CD14-positive monocyte (primary cell): ENCODE data around the gene QSER1. TPM values are rescaled to one million over a fixed set of nuclear protein-coding genes. Genes with fewer than 3 reads are reported as not detected.

Source experiments
- DNase-seq, 3 donors: peaks; one replicate each; pipeline ENCODE4 v3.0.0-alpha.2; 2011 to 2022
- H2AFZ ChIP-seq: 2 replicates; pipeline ENCODE4 v1.6.0; 2012; ENCODE audit warnings: mild to moderate bottlenecking, low read depth, low read length, inconsistent platforms; ENCODE audit not compliant: insufficient read depth, poor library complexity, severe bottlenecking
- H3K27ac ChIP-seq, 2 donors: 1 replicate in 1 of 2; 2 replicates in 1 of 2; pipeline ENCODE4 v1.5.1; 2012 to 2013; ENCODE audit warnings: low read length in 2 of 2, control low read depth in 1 of 2, inconsistent platforms in 1 of 2, low read depth in 1 of 2, mild to moderate bottlenecking in 1 of 2
- H3K27me3 ChIP-seq, 2 donors: one replicate each; pipeline versions ENCODE4 v1.6.0 to v1.6.1; 2011 to 2013; ENCODE audit warnings: low read length in 2 of 2; ENCODE audit not compliant: control insufficient read depth in 2 of 2, insufficient read depth in 2 of 2
- H3K36me3 ChIP-seq, 2 donors: replicated peaks in 1 of 2; 1 replicate in 1 of 2; 2 replicates in 1 of 2; pipeline versions ENCODE4 v1.5.1 to v1.6.1; 2012 to 2013; ENCODE audit warnings: low read length in 2 of 2, control low read depth in 1 of 2, inconsistent platforms in 1 of 2, mild to moderate bottlenecking in 1 of 2; ENCODE audit not compliant: insufficient read depth in 2 of 2, control insufficient read depth in 1 of 2
- H3K4me1 ChIP-seq, 2 donors: 1 replicate in 1 of 2; 2 replicates in 1 of 2; pipeline versions ENCODE4 v1.5.1 to v1.6.1; 2012 to 2013; ENCODE audit warnings: low read length in 2 of 2, control low read depth in 1 of 2, inconsistent platforms in 1 of 2, mild to moderate bottlenecking in 1 of 2, moderate library complexity in 1 of 2; ENCODE audit not compliant: insufficient read depth in 2 of 2, control insufficient read depth in 1 of 2
- H3K4me2 ChIP-seq: replicated peaks from 2 replicates; pipeline ENCODE3; 2012; ENCODE audit warnings: low read length, moderate library complexity, mild to moderate bottlenecking; ENCODE audit not compliant: poor library complexity, severe bottlenecking; ENCODE audit errors: extremely low read depth
- H3K4me3 ChIP-seq, 3 experiments: fragments of 200-600 bp in 1 of 3; sonication (generic) in 1 of 3; replicated peaks in 1 of 3; 1 replicate in 2 of 3; 2 replicates in 1 of 3; pipeline ENCODE4 v1.5.1; 2011 to 2013; ENCODE audit warnings: low read length in 3 of 3, mild to moderate bottlenecking in 3 of 3, control low read depth in 2 of 3, low read depth in 2 of 3, inconsistent platforms in 1 of 3, moderate library complexity in 1 of 3
- H3K79me2 ChIP-seq: 2 replicates; pipeline ENCODE4 v1.6.0; 2012; ENCODE audit warnings: mild to moderate bottlenecking, control low read depth, inconsistent platforms, low read length, moderate library complexity; ENCODE audit not compliant: insufficient read depth
- H3K9ac ChIP-seq: 2 replicates; pipeline ENCODE4 v1.6.0; 2017; ENCODE audit warnings: low read length, mild to moderate bottlenecking; ENCODE audit not compliant: insufficient read depth, poor library complexity, severe bottlenecking
- H3K9me3 ChIP-seq, 2 donors: replicated peaks in 1 of 2; 1 replicate in 1 of 2; 2 replicates in 1 of 2; pipeline versions ENCODE4 v1.5.1 to v1.6.1; 2012 to 2013; ENCODE audit warnings: low read length in 2 of 2, control low read depth in 1 of 2; ENCODE audit not compliant: control insufficient read depth in 1 of 2, insufficient read depth in 1 of 2
- H4K20me1 ChIP-seq: 2 replicates; pipeline ENCODE4 v1.6.0; 2012; ENCODE audit warnings: mild to moderate bottlenecking, low read length, control low read depth, moderate library complexity; ENCODE audit not compliant: insufficient read depth
- H3K27ac Mint-ChIP-seq, 7 donors: one replicate each; pipeline ENCODE4 v1.8.0; 2020; ENCODE audit warnings: mild to moderate bottlenecking in 7 of 7, mixed read lengths in 7 of 7, moderate library complexity in 6 of 7, inconsistent platforms in 2 of 7
- H3K27me3 Mint-ChIP-seq, 3 donors: one replicate each; pipeline ENCODE4 v1.8.0; 2021 to 2022; ENCODE audit warnings: low read depth in 3 of 3, mild to moderate bottlenecking in 3 of 3, mixed read lengths in 3 of 3, moderate library complexity in 3 of 3, inconsistent platforms in 1 of 3
- H3K36me3 Mint-ChIP-seq, 2 donors: one replicate each; pipeline ENCODE4 v1.8.0; 2020; ENCODE audit warnings: mixed read lengths in 2 of 2, inconsistent platforms in 1 of 2, mild to moderate bottlenecking in 1 of 2
- H3K4me1 Mint-ChIP-seq: one replicate; pipeline ENCODE4 v1.8.0; 2020; ENCODE audit warnings: mild to moderate bottlenecking, mixed read lengths
- H3K4me3 Mint-ChIP-seq, 2 donors: one replicate each; pipeline ENCODE4 v1.8.0; 2020; ENCODE audit warnings: mild to moderate bottlenecking in 2 of 2, mixed read lengths in 2 of 2, moderate library complexity in 1 of 2
- H3K9me3 Mint-ChIP-seq, 7 donors: one replicate each; pipeline ENCODE4 v1.8.0; 2020 to 2022; ENCODE audit warnings: mixed read lengths in 7 of 7, mild to moderate bottlenecking in 6 of 7, moderate library complexity in 6 of 7, inconsistent platforms in 2 of 7
- WGBS: methylation state at CpG from one replicate; pipeline ENCODE4 v1.1.5; 2013; ENCODE audit warnings: missing lambda C conversion rate; ENCODE audit not compliant: insufficient coverage; 5-methylcytosine and 5-hydroxymethylcytosine counted together
- intact Hi-C, 2 donors: fragments of 100-400 bp; cut with micrococcal nuclease; formaldehyde crosslinking; loops; one replicate each; pipeline versions ENCODE4 v1.15.0 to v1.15.1; 2023
- polyA plus RNA-seq, 3 donors: library from polyadenylated mRNA; depleted of rRNA in 1 of 3; unstranded in 2 of 3; stranded (reverse) in 1 of 3; fragments of 300-500 nt in 2 of 3; fragments of >200 nt in 1 of 3; fragmentation: Illumina TruSeq in 2 of 3; gene quantifications; 1 replicate in 2 of 3; 2 replicates in 1 of 3; pipeline ENCODE4 v1.2.3, GENCODE V29; 2012 to 2021
- TF ChIP-seq, protein P1 (sequence below): fragments of 200-600 bp; IDR thresholded peaks from one replicate; pipeline ENCODE4 v1.8.0; 2022; ENCODE audit warnings: antibody characterized with exemption, mild to moderate bottlenecking

QSER1 gene
- polyA plus RNA-seq, 3 donors: 1.1 to 7.0 (median 2.5) TPM

GRCh38 chr11:33017478-33017877, 124.9 kb downstream of the QSER1 start:
- Histone ChIP-seq H3K9me3 (no peaks in the 10 kb centered on the region), H3K4me1 (peaks cover 14 to 26% of the 10 kb centered on the region in 2 donors), H3K9ac (no peak overlapping the region), H3K4me3 (no peak overlapping the region), H4K20me1 (no peaks in the 10 kb centered on the region), H3K27ac (no peak overlapping the region), H3K79me2 (no peaks in the 10 kb centered on the region), H3K4me2 (no peak overlapping the region), H3K27me3 (peaks cover 3 to 13% of the 10 kb centered on the region in 2 donors), H2AFZ (no peak overlapping the region), H3K36me3 (no peaks in the 10 kb centered on the region)
- TF ChIP-seq, protein P1, sequence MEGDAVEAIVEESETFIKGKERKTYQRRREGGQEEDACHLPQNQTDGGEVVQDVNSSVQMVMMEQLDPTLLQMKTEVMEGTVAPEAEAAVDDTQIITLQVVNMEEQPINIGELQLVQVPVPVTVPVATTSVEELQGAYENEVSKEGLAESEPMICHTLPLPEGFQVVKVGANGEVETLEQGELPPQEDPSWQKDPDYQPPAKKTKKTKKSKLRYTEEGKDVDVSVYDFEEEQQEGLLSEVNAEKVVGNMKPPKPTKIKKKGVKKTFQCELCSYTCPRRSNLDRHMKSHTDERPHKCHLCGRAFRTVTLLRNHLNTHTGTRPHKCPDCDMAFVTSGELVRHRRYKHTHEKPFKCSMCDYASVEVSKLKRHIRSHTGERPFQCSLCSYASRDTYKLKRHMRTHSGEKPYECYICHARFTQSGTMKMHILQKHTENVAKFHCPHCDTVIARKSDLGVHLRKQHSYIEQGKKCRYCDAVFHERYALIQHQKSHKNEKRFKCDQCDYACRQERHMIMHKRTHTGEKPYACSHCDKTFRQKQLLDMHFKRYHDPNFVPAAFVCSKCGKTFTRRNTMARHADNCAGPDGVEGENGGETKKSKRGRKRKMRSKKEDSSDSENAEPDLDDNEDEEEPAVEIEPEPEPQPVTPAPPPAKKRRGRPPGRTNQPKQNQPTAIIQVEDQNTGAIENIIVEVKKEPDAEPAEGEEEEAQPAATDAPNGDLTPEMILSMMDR: no peak
- no peak overlapping the region for H3K4me3 Mint-ChIP-seq
- H3K4me1 Mint-ChIP-seq: peaks cover 17% of the 10 kb centered on the region
- no peak for DNase-seq
- H3K9me3 Mint-ChIP-seq: peaks cover 0 to 3% (median 0%) of the 10 kb centered on the region in 7 donors
- H3K27me3 Mint-ChIP-seq: peaks cover 5 to 13% (median 13%) of the 10 kb centered on the region in 3 donors
- H3K27ac Mint-ChIP-seq: no peak overlapping the region
- intact Hi-C loops: loop anchor here in 1 of 2 donors (2.0 to 5.0 kb wide), 2 partner anchors 21 to 45 kb away; partner anchors contain the start of gene TCP11L1
- WGBS: 100% methylated on average over 4 of the region's 9 CpGs
- H3K36me3 Mint-ChIP-seq: no peaks in the 10 kb centered on the region

- H3K4me3 ChIP-seq: no peak overlapping the region
- no CpG with 5 or more reads among the region's 3 CpGs for WGBS
- no peaks in the 10 kb centered on the region for H3K36me3 ChIP-seq
- H3K79me2 ChIP-seq: no peaks in the 10 kb centered on the region
- H3K4me2 ChIP-seq: no peak overlapping the region
- H3K9me3 Mint-ChIP-seq: peaks cover 0 to 3% (median 0%) of the 10 kb centered on the region in 7 donors
- no peaks in the 10 kb centered on the region for H3K36me3 Mint-ChIP-seq
- DNase-seq: no peak
- H2AFZ ChIP-seq: no peak overlapping the region
- TF ChIP-seq, protein P1: no peak
- H3K4me1 Mint-ChIP-seq: peaks cover 17% of the 10 kb centered on the region
- H3K4me3 Mint-ChIP-seq: no peak overlapping the region
- peaks cover 3 to 13% of the 10 kb centered on the region in 2 donors for H3K27me3 ChIP-seq
- H3K27ac ChIP-seq: no peak overlapping the region
- H3K27ac Mint-ChIP-seq: no peak overlapping the region
- no peak overlapping the region for H3K9ac ChIP-seq
- peaks cover 14 to 26% of the 10 kb centered on the region in 2 donors for H3K4me1 ChIP-seq
- H4K20me1 ChIP-seq: no peaks in the 10 kb centered on the region
- intact Hi-C loops: loop anchor here in 1 of 2 donors (2.0 to 5.0 kb wide), 2 partner anchors 21 to 44 kb away; partner anchors contain the start of gene TCP11L1
- peaks cover 5 to 16% (median 13%) of the 10 kb centered on the region in 3 donors for H3K27me3 Mint-ChIP-seq
- no peaks in the 10 kb centered on the region for H3K9me3 ChIP-seq
Measured at GRCh38 chr11:33017965-33018364, 125.4 kb downstream of the QSER1 start.
